Upper lobe of left lung (tissue), 4 donors: Measurements from ENCODE around the gene PURB.
"Not testable (repeated sequence)": the region's sequence is repeated elsewhere in the genome, so short reads cannot be mapped to it uniquely, and the experiment has no call there.

Source experiments
- POLR2AphosphoS5 ChIP-seq, 2 donors: sonication (generic); formaldehyde crosslinking; IDR thresholded peaks; one replicate each; pipeline ENCODE4 v1.5.1; 2017; ENCODE audit warnings: antibody characterized with exemption in 2 of 2
- TF ChIP-seq, protein P1 (sequence below), 6 experiments: fragments of 450-650 bp in 4 of 6; fragments of 200-600 bp in 2 of 6; sonication (generic) in 2 of 6; IDR thresholded peaks; one replicate each; pipeline ENCODE4 v1.5.1; 2016 to 2019; ENCODE audit warnings: antibody characterized with exemption in 6 of 6

DNA sequence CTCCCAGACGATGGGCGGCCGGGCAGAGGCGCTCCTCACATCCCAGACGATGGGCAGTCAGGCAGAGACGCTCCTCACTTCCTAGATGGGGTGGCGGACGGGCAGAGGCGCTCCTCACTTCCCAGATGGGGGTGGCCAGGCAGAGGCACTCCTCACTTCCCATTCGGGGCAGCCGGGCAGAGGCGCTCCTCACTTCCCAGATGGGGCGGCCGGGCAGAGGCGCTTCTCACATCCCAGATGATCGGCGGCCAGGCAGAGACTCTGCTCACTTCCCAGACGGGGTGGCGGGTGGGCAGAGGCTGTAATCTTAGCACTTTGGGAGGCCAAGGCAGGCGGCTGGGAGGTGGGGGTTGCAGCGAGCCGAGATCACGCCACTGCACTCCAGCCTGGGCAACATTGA lies 13.4 kb downstream of the PURB start:
- TF ChIP-seq, protein P1, sequence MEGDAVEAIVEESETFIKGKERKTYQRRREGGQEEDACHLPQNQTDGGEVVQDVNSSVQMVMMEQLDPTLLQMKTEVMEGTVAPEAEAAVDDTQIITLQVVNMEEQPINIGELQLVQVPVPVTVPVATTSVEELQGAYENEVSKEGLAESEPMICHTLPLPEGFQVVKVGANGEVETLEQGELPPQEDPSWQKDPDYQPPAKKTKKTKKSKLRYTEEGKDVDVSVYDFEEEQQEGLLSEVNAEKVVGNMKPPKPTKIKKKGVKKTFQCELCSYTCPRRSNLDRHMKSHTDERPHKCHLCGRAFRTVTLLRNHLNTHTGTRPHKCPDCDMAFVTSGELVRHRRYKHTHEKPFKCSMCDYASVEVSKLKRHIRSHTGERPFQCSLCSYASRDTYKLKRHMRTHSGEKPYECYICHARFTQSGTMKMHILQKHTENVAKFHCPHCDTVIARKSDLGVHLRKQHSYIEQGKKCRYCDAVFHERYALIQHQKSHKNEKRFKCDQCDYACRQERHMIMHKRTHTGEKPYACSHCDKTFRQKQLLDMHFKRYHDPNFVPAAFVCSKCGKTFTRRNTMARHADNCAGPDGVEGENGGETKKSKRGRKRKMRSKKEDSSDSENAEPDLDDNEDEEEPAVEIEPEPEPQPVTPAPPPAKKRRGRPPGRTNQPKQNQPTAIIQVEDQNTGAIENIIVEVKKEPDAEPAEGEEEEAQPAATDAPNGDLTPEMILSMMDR (IDR thresholded peaks at IDR 0.05) = not testable (repeated sequence)
- TF ChIP-seq POLR2AphosphoS5 (IDR thresholded peaks at IDR 0.05) = not testable (repeated sequence)
